Heart left ventricle (tissue), 16 donors: Measurements from ENCODE around the gene IDE. TPM values are rescaled to one million over a fixed set of nuclear protein-coding genes. Genes with fewer than 3 reads are reported as not detected.

Experiments
- ATAC-seq, 4 donors: fragments of 200-7000 bp; cut with Tn5 transposase; one replicate each; pipeline ENCODE4 v1.9.1; 2020 to 2022; ENCODE audit warnings: moderate library complexity in 4 of 4, mild to moderate bottlenecking in 3 of 4, moderate number of reproducible peaks in 1 of 4
- DNase-seq, 5 donors: peaks; one replicate each; pipeline ENCODE4 v3.0.0-alpha.2; 2020
- H3K27ac ChIP-seq, 12 donors: fragments of 200-600 bp; sonication (generic) in 4 of 12; one replicate each; pipeline versions ENCODE4 v1.5.0 to v1.8.0; 2016 to 2022; ENCODE audit warnings: mild to moderate bottlenecking in 2 of 12
- H3K27me3 ChIP-seq, 9 donors: fragments of 200-600 bp; sonication (generic) in 2 of 9; one replicate each; pipeline versions ENCODE4 v1.5.1 to v1.8.0; 2016 to 2022; ENCODE audit warnings: mild to moderate bottlenecking in 3 of 9
- H3K36me3 ChIP-seq, 9 donors: fragments of 200-600 bp; sonication (generic) in 2 of 9; one replicate each; pipeline versions ENCODE4 v1.5.0 to v1.8.0; 2018 to 2022; ENCODE audit warnings: mild to moderate bottlenecking in 2 of 9
- H3K4me1 ChIP-seq, 12 donors: fragments of 200-600 bp; sonication (generic) in 4 of 12; one replicate each; pipeline versions ENCODE4 v1.5.0 to v1.8.0; 2016 to 2022; ENCODE audit warnings: mild to moderate bottlenecking in 3 of 12
- H3K4me3 ChIP-seq, 12 donors: fragments of 200-600 bp; sonication (generic) in 4 of 12; one replicate each; pipeline versions ENCODE4 v1.5.0 to v1.8.0; 2017 to 2022; ENCODE audit warnings: mild to moderate bottlenecking in 9 of 12, moderate library complexity in 4 of 12
- H3K9me3 ChIP-seq, 12 donors: fragments of 200-600 bp; sonication (generic) in 4 of 12; one replicate each; pipeline versions ENCODE4 v1.5.0 to v1.8.0; 2016 to 2022; ENCODE audit warnings: mild to moderate bottlenecking in 1 of 12
- POLR2A ChIP-seq, 2 donors: fragments of 450-650 bp; IDR thresholded peaks; one replicate each; pipeline ENCODE4 v1.6.1; 2017; ENCODE audit warnings: antibody characterized with exemption in 2 of 2, mild to moderate bottlenecking in 2 of 2, moderate library complexity in 2 of 2
- WGBS, 4 donors: extraction: QIAGEN DNeasy Blood & Tissue Kit in 2 of 4; methylation state at CpG; one replicate each; pipeline versions ENCODE4 v1.1.5 to v1.1.7; 2013 to 2018; 5-methylcytosine and 5-hydroxymethylcytosine counted together
- intact Hi-C, 10 donors: fragments of 100-400 bp; cut with DNase I; formaldehyde crosslinking; loops; one replicate each; pipeline versions ENCODE4 v1.11.1 to v1.14.2; 2022
- polyA plus RNA-seq, 2 donors: library from polyadenylated mRNA; stranded (reverse); fragments of 200-250 nt; gene quantifications; one replicate each; pipeline ENCODE4 v1.2.3, GENCODE V29; 2013
- total RNA-seq, 9 donors: library from RNA; depleted of rRNA in 2 of 9; stranded (reverse); fragments of >200 nt in 2 of 9; fragmentation: NEBNext Ultra II Directional in 3 of 9; extraction: Animal tissue kit (Norgen Biotek cat#: 25700) in 3 of 9; gene quantifications; one replicate each; pipeline versions ENCODE4 v1.1.0 to v1.2.4, GENCODE V29; 2016 to 2023
- TF ChIP-seq, protein P1 (sequence below), 12 donors: fragments of 200-600 bp; sonication (generic) in 4 of 12; IDR thresholded peaks; one replicate each; pipeline versions ENCODE4 v1.5.0 to v1.8.0; 2018 to 2022; ENCODE audit warnings: antibody characterized with exemption in 12 of 12, mild to moderate bottlenecking in 5 of 12
- donor health status: ischemic (EF 13 %, LVEDD 7.1; RV severe dilation, severe dysfunction).
- donor health status: healthy with polysubstance abuse.
- donor health status: DM: no; HTN: yes; CAD: no.
- donor health status: DM: no; HTN: no; CAD: no.
- donor health status: ischemic (EF 25% LVEDD 6.9; RV normal size, moderate dysfunction).
- donor health status: ischemic (EF 25% LVEDD 5.7; RV mildly dilated, moderate dysfunction).
- donor health status: healthy.
- donor health status: DM: yes; HTN: yes; CAD: no.
- donor health status: ischemic (EF 35%, LVEDD 5.7; RV mildly dilated, moderate dysfunction).
- donor health status: nonischemic (EF 11% LVEDD 7.7; RV severe dilation, severe dysfunction).
- donor health status: DM: yes; HTN: yes; CAD: no.
- donor health status: PGD.
- donor health status: ischemic (EF 29% LVEDD 5.4; RV normal size, mild dysfunction).
- donor health status: nonischemic (EF 23%, LVEDD 6.1; RV moderate dilation, normal function).

IDE gene
- total and polyA plus RNA-seq, 11 donors = 11.7 to 51.3 (median 46.0) TPM

DNA sequence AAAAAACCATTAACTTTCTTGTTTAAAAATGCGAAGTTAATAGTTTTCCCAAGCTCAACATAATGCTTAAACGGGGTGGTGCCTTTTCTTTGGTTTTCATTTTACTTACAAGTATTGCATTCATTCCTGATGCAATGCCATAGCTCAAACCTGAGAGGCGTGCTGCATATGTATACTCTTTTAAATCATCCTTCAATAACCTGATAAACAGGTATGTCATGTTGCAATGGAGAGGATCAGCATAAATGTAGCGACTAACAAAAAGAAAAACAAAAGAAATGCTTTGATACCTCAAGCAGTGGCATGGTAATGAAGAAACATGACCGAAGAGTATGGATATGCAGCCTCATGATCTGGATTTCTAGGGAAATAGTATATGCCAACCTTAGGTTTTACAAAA, 95.4 kb downstream of the IDE start:
- 94 to 98% (median 97%) methylated on average over 5 of the region's 5 CpGs for WGBS, 4 donors
- Histone ChIP-seq H3K4me3 (no peak overlapping the region), H3K27ac (no peak overlapping the region), H3K36me3 (peaks cover 0 to 100% (median 92%) of the 10 kb centered on the region in 9 donors), H3K4me1 (no peaks in the 10 kb centered on the region), H3K27me3 (no peaks in the 10 kb centered on the region), H3K9me3 (no peaks in the 10 kb centered on the region)
- TF ChIP-seq, protein P1, sequence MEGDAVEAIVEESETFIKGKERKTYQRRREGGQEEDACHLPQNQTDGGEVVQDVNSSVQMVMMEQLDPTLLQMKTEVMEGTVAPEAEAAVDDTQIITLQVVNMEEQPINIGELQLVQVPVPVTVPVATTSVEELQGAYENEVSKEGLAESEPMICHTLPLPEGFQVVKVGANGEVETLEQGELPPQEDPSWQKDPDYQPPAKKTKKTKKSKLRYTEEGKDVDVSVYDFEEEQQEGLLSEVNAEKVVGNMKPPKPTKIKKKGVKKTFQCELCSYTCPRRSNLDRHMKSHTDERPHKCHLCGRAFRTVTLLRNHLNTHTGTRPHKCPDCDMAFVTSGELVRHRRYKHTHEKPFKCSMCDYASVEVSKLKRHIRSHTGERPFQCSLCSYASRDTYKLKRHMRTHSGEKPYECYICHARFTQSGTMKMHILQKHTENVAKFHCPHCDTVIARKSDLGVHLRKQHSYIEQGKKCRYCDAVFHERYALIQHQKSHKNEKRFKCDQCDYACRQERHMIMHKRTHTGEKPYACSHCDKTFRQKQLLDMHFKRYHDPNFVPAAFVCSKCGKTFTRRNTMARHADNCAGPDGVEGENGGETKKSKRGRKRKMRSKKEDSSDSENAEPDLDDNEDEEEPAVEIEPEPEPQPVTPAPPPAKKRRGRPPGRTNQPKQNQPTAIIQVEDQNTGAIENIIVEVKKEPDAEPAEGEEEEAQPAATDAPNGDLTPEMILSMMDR (IDR thresholded peaks at IDR 0.05) = no peak
- TF ChIP-seq POLR2A (IDR thresholded peaks at IDR 0.05) = no peak
- ATAC-seq = no peak
- DNase-seq = no peak
- intact Hi-C loops = no loop called here

DNA sequence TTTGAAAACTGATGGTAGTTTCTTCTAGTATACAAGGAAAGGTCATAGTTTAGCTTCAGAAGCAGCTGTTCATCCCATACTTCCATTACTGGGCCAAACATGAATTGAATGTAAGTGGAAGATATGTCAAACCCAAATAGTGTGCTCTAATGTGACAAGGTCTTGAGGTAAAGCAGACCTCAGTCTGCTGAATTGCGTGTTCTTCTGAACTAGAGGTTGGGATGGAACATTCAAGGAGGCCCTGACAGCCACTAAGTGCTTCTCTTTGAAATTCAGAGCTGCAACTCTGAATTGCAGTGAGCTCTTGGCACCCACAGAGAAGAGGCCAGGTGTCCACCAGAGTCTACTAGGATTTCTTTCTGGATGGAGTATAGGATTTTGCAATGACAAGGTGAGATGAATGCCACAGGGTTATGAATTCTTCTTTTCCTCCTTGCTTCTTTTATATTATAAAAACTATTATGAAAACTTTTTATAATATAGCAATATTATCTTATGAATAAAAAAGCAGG, 98.5 kb downstream of the IDE start:
- Histone ChIP-seq H3K36me3 (peaks cover 0 to 100% (median 84%) of the 10 kb centered on the region in 9 donors), H3K27ac (no peak overlapping the region), H3K4me1 (no peaks in the 10 kb centered on the region), H3K4me3 (no peak overlapping the region), H3K27me3 (no peaks in the 10 kb centered on the region), H3K9me3 (no peaks in the 10 kb centered on the region)
- 67 to 91% (median 76%) methylated on average over 1 of the region's 1 CpG for WGBS, 4 donors
- DNase-seq = no peak
- intact Hi-C loops = no loop called here
- TF ChIP-seq POLR2A (IDR thresholded peaks at IDR 0.05) = no peak
- TF ChIP-seq, protein P1 (IDR thresholded peaks at IDR 0.05) = no peak
- ATAC-seq = peak in 1 of 4 donors; percentile 55

- peaks cover 0 to 100% (median 82%) of the 10 kb centered on the region in 9 donors for H3K36me3 ChIP-seq
- no peak for ATAC-seq
- no peaks in the 10 kb centered on the region for H3K4me1 ChIP-seq
- intact Hi-C loops = no loop called here
- H3K27me3 ChIP-seq = no peaks in the 10 kb centered on the region
- H3K4me3 ChIP-seq = no peak overlapping the region
- no peak overlapping the region for H3K27ac ChIP-seq
- DNase-seq = no peak
- H3K9me3 ChIP-seq = no peaks in the 10 kb centered on the region
- TF ChIP-seq POLR2A (IDR thresholded peaks at IDR 0.05) = no peak
- TF ChIP-seq, protein P1 (IDR thresholded peaks at IDR 0.05) = no peak
- 93 to 96% (median 96%) methylated on average over 3 of the region's 3 CpGs for WGBS, 4 donors
These were observed 103.9 kb downstream of the IDE start for GRCh38 chr10:92470026-92470425.

DNA sequence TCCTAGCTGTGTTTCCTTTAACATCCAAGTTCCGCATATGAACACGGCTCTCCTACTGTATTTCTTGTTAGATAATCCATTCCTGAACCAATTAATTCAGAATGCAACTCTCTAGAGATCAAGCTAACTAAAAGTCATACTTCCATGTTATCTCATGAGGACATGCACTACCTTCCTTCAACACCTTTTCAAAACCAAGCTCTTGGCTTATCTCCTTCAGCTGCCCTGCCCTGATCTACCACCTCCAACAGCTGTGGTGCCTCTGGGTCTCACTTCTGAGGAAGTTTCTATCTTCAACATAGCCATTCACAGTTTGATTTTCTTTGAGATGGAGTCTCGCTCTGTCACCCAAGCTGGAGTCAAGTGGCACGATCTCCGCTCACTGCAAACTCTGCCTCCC, 109.5 kb downstream of the IDE start:
- TF ChIP-seq, protein P1 (IDR thresholded peaks at IDR 0.05) = no peak
- no peak for TF ChIP-seq POLR2A (IDR thresholded peaks at IDR 0.05)
- Histone ChIP-seq H3K9me3 (no peaks in the 10 kb centered on the region), H3K27me3 (no peaks in the 10 kb centered on the region), H3K27ac (no peak overlapping the region), H3K4me1 (no peaks in the 10 kb centered on the region), H3K36me3 (peaks cover 0 to 100% (median 96%) of the 10 kb centered on the region in 9 donors), H3K4me3 (no peak overlapping the region)
- 78 to 91% (median 84%) methylated on average over 5 of the region's 5 CpGs for WGBS, 4 donors
- ATAC-seq = no peak
- intact Hi-C loops = no loop called here
- DNase-seq = no peak
